Endothelial cell of umbilical vein (primary cell): Measurements from ENCODE around the gene ADGRG7. TPM values are rescaled to one million over a fixed set of nuclear protein-coding genes. Genes with fewer than 3 reads are reported as not detected.

Experiments used
- BruUV-seq: library from RNA; stranded (reverse); fragments of 400-500 nt; replicated peaks from 2 replicates; lab custom pipeline; 2021; lab: Mats Ljungman, UMichigan
- CTCF ChIA-PET: fragments of 300-600, 350-600 bp; sonication (Branson Sonifier 250); formaldehyde crosslinking; loops from one replicate; lab custom pipeline; 2021; ENCODE audit warnings: antibody characterized with exemption, inconsistent platforms; lab: Charles Lee
- POLR2A ChIA-PET: fragments of 300-600, 350-600 bp; sonication (Branson Sonifier 250); formaldehyde crosslinking; loops from one replicate; lab custom pipeline; 2021; ENCODE audit warnings: antibody characterized with exemption, inconsistent platforms; lab: Charles Lee
- DNase-seq: peaks from one replicate; pipeline ENCODE4 v3.0.0-alpha.2; 2011; ENCODE audit warnings: low read depth, low spot score
- FAIRE-seq: peaks from 2 replicates; lab custom pipeline; 2011; peaks lifted over from hg19 to GRCh38; lab: Jason Lieb, UNC
- H2AFZ ChIP-seq: 2 replicates; pipeline ENCODE4 v1.6.0; 2012; ENCODE audit warnings: low read depth, low read length, control low read depth, inconsistent platforms
- H3K27ac ChIP-seq: 2 replicates; pipeline ENCODE4 v1.5.1; 2011; ENCODE audit warnings: low read depth, mild to moderate bottlenecking, control low read depth, low read length, moderate library complexity; ENCODE audit not compliant: insufficient read depth
- H3K27me3 ChIP-seq, 2 experiments: 2 replicates each; pipeline versions ENCODE4 v1.6.0 to v1.6.1; 2011; ENCODE audit warnings: low read length in 2 of 2, mixed read lengths in 1 of 2; ENCODE audit not compliant: control insufficient read depth in 2 of 2, insufficient read depth in 2 of 2
- H3K36me3 ChIP-seq, 2 experiments: 2 replicates in 1 of 2; 3 replicates in 1 of 2; pipeline ENCODE4 v1.5.1; 2011; ENCODE audit warnings: low read length in 2 of 2, mild to moderate bottlenecking in 1 of 2, moderate library complexity in 1 of 2; ENCODE audit not compliant: control insufficient read depth in 2 of 2, insufficient read depth in 2 of 2; ENCODE audit errors: extremely low read depth in 1 of 2
- H3K4me1 ChIP-seq: 3 replicates; pipeline ENCODE4 v1.5.1; 2011; ENCODE audit warnings: mild to moderate bottlenecking, low read length; ENCODE audit not compliant: control insufficient read depth, insufficient read depth; ENCODE audit errors: extremely low read depth
- H3K4me2 ChIP-seq: 2 replicates; pipeline ENCODE4 v1.6.1; 2011; ENCODE audit warnings: low read length, control low read depth, mixed read lengths; ENCODE audit not compliant: insufficient read depth
- H3K4me3 ChIP-seq, 3 experiments: fragments of 200-600 bp in 1 of 3; sonication (generic), shearing (Covaris generic) in 1 of 3; replicated peaks in 1 of 3; 2 replicates each; pipeline ENCODE4 v1.5.1; 2011 to 2016; ENCODE audit warnings: control low read depth in 3 of 3, low read length in 3 of 3, mild to moderate bottlenecking in 2 of 3, inconsistent platforms in 1 of 3, low read depth in 1 of 3, moderate library complexity in 1 of 3; ENCODE audit not compliant: insufficient read depth in 1 of 3
- H3K79me2 ChIP-seq: 2 replicates; pipeline ENCODE4 v1.6.0; 2012; ENCODE audit warnings: low read length, inconsistent platforms; ENCODE audit not compliant: control insufficient read depth, insufficient read depth
- H3K9ac ChIP-seq: replicated peaks from 2 replicates; pipeline ENCODE3; 2011; ENCODE audit warnings: low read length, control low read depth; ENCODE audit not compliant: insufficient read depth; ENCODE audit errors: extremely low read depth
- H3K9me1 ChIP-seq: replicated peaks from 3 replicates; pipeline ENCODE4 v1.6.0; 2011; ENCODE audit warnings: mild to moderate bottlenecking, low read length; ENCODE audit not compliant: control insufficient read depth, insufficient read depth; ENCODE audit errors: extremely low read depth
- H3K9me3 ChIP-seq: replicated peaks from 2 replicates; pipeline ENCODE4 v1.5.1; 2012; ENCODE audit warnings: low read length, inconsistent platforms; ENCODE audit not compliant: control insufficient read depth, insufficient read depth
- H4K20me1 ChIP-seq: replicated peaks from 2 replicates; pipeline ENCODE3; 2011; ENCODE audit warnings: mild to moderate bottlenecking, low read length; ENCODE audit not compliant: control insufficient read depth, insufficient read depth; ENCODE audit errors: extremely low read depth
- EZH2 ChIP-seq: IDR thresholded peaks from 2 replicates; pipeline ENCODE4 v1.6.1; 2012; ENCODE audit warnings: borderline replicate concordance, low read depth, mild to moderate bottlenecking, moderate library complexity, low read length, inconsistent platforms; ENCODE audit not compliant: severe bottlenecking
- JUN ChIP-seq: IDR thresholded peaks from 2 replicates; pipeline ENCODE4 v1.6.1; 2011; ENCODE audit warnings: borderline replicate concordance, low read depth; ENCODE audit not compliant: insufficient read length, insufficient read depth
- MYC ChIP-seq: IDR thresholded peaks from one replicate; pipeline ENCODE4 v1.6.1; 2011; ENCODE audit warnings: mild to moderate bottlenecking, low read depth, low read length
- POLR2A ChIP-seq: IDR thresholded peaks from 2 replicates; pipeline ENCODE4 v1.6.1; 2012; ENCODE audit warnings: low read depth, mild to moderate bottlenecking, control low read depth, low read length
- POLR2AphosphoS5 ChIP-seq: IDR thresholded peaks from 2 replicates; pipeline ENCODE4 v1.6.1; 2012; ENCODE audit warnings: low read depth, mild to moderate bottlenecking, control low read depth, low read length, moderate library complexity; ENCODE audit not compliant: insufficient read depth
- dilution Hi-C: fragments of 300-500 bp; cut with MboI; formaldehyde crosslinking; loops from one replicate; pipeline ENCODE4 v1.15.0; 2019; ENCODE audit warnings: low sequenced_read_pairs; ENCODE audit not compliant: extremely low pct_ligation_motif_present
- intact Hi-C: fragments of 100-400 bp; cut with micrococcal nuclease; formaldehyde crosslinking; loops from one replicate; pipeline ENCODE4 v1.10.0; 2022
- polyA plus RNA-seq, 4 experiments: library from polyadenylated mRNA; depleted of rRNA in 3 of 4; stranded (reverse) in 3 of 4; unstranded in 1 of 4; fragments of >200 nt; gene quantifications; 2 replicates each; pipeline versions ENCODE4 v1.2.1 to v1.2.3, GENCODE V29; 2011 to 2012; ENCODE audit warnings: missing spikeins in 1 of 4
- total RNA-seq: library from RNA; stranded (reverse); gene quantifications from 2 replicates; pipeline ENCODE4 v1.2.3, GENCODE V29; 2021
- TF ChIP-seq, protein P1 (sequence below), 2 donors: IDR thresholded peaks; 1 replicate in 1 of 2; 2 replicates in 1 of 2; pipeline ENCODE4 v1.5.1; 2011; ENCODE audit warnings: low read length in 2 of 2, mild to moderate bottlenecking in 2 of 2, moderate library complexity in 2 of 2, control low read depth in 1 of 2, inconsistent platforms in 1 of 2, low read depth in 1 of 2; ENCODE audit not compliant: insufficient read depth in 1 of 2; ENCODE audit errors: extremely low read depth in 1 of 2

The ADGRG7 gene
- total and polyA plus RNA-seq, 2 donors (not counting 3 experiments of a cell fraction or from before 2014, with no cell fraction given), result not detected

GRCh38 chr3:100697723-100698285, 88.4 kb downstream of the ADGRG7 start:
- no peak for TF ChIP-seq EZH2
- no peak for TF ChIP-seq MYC
- no peak for TF ChIP-seq POLR2A
- no peak for TF ChIP-seq JUN
- no peak for TF ChIP-seq POLR2AphosphoS5
- TF ChIP-seq, protein P1, sequence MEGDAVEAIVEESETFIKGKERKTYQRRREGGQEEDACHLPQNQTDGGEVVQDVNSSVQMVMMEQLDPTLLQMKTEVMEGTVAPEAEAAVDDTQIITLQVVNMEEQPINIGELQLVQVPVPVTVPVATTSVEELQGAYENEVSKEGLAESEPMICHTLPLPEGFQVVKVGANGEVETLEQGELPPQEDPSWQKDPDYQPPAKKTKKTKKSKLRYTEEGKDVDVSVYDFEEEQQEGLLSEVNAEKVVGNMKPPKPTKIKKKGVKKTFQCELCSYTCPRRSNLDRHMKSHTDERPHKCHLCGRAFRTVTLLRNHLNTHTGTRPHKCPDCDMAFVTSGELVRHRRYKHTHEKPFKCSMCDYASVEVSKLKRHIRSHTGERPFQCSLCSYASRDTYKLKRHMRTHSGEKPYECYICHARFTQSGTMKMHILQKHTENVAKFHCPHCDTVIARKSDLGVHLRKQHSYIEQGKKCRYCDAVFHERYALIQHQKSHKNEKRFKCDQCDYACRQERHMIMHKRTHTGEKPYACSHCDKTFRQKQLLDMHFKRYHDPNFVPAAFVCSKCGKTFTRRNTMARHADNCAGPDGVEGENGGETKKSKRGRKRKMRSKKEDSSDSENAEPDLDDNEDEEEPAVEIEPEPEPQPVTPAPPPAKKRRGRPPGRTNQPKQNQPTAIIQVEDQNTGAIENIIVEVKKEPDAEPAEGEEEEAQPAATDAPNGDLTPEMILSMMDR (IDR thresholded peaks at IDR 0.05; ENCODE audit: extremely low read depth in 1 of 2, insufficient read depth in 1 of 2, low read depth in 1 of 2, low read length in 2 of 2), result no peak
- H4K20me1 ChIP-seq, result no peaks in the 10 kb centered on the region
- no peak overlapping the region for H3K9ac ChIP-seq
- no peaks in the 10 kb centered on the region for H3K79me2 ChIP-seq
- H3K36me3 ChIP-seq, result no peaks in the 10 kb centered on the region
- dilution Hi-C loops (no loop called here), intact Hi-C loops (no loop called here)
- peaks cover 12 to 35% of the 10 kb centered on the region in 2 experiments for H3K27me3 ChIP-seq
- no peak overlapping the region for H3K27ac ChIP-seq
- BruUV-seq, result no TSS peak
- ChIA-PET POLR2A (no interaction called here), CTCF (interaction anchor here (0.5 kb wide), 1 partner anchor 866 kb away, joined by 3 read pairs; no protein-coding TSS in a partner anchor)
- no peaks in the 10 kb centered on the region for H3K9me1 ChIP-seq
- no peaks in the 10 kb centered on the region for H3K4me1 ChIP-seq
- H3K9me3 ChIP-seq, result no peaks in the 10 kb centered on the region
- H3K4me2 ChIP-seq, result no peak overlapping the region
- no peak for FAIRE-seq
- no peak overlapping the region for H2AFZ ChIP-seq
- no peak overlapping the region for H3K4me3 ChIP-seq
- no peak for DNase-seq
